Fibroblast of pulmonary artery (primary cell): ENCODE data around the gene ARMC2.

Experiments
- DNase-seq: peaks from one replicate; pipeline ENCODE4 v3.0.0-alpha.2; 2010; ENCODE audit warnings: low read depth
- H3K4me3 ChIP-seq: replicated peaks from 2 replicates; pipeline ENCODE4 v1.5.1; 2011; ENCODE audit warnings: low read depth, mild to moderate bottlenecking, control low read depth, low read length, moderate library complexity
- CTCF ChIP-seq: IDR thresholded peaks from 2 replicates; pipeline ENCODE4 v1.5.1; 2011; ENCODE audit warnings: mild to moderate bottlenecking, control low read depth, low read length, inconsistent platforms; ENCODE audit errors: missing control alignments

ARMC2 gene

GRCh38 chr6:108983151-108983550, 134.9 kb downstream of the ARMC2 start:
- DNase-seq: peak; percentile 53
- H3K4me3 ChIP-seq: no peak overlapping the region
- no peak for TF ChIP-seq CTCF

GRCh38 chr6:108985301-108985700, 137.1 kb downstream of the ARMC2 start:
- no peak for TF ChIP-seq CTCF
- DNase-seq: no peak
- H3K4me3 ChIP-seq: no peak overlapping the region

- H3K4me3 ChIP-seq: no peak overlapping the region
- no peak for TF ChIP-seq CTCF
- DNase-seq: no peak
These were observed 138.9 kb downstream of the ARMC2 start for GRCh38 chr6:108987156-108987555.

GRCh38 chr6:108988296-108988695, 140.1 kb downstream of the ARMC2 start:
- no peak overlapping the region for H3K4me3 ChIP-seq
- TF ChIP-seq CTCF: no peak
- DNase-seq: no peak

GRCh38 chr6:108988765-108989164, 140.5 kb downstream of the ARMC2 start:
- no peak for DNase-seq
- TF ChIP-seq CTCF: no peak
- no peak overlapping the region for H3K4me3 ChIP-seq

- no peak overlapping the region for H3K4me3 ChIP-seq
- no peak for TF ChIP-seq CTCF
- no peak for DNase-seq
These were observed 141.5 kb downstream of the ARMC2 start for GRCh38 chr6:108989700-108990099.

GRCh38 chr6:108993876-108994275, 145.7 kb downstream of the ARMC2 start:
- DNase-seq: no peak
- no peak overlapping the region for H3K4me3 ChIP-seq
- TF ChIP-seq CTCF: no peak
